Parathyroid adenoma (tissue), 2 donors: Measurements from ENCODE around the gene RHO.

ENCODE experiments used
- H2AFZ ChIP-seq: fragments of 300-600 bp; sonication (generic); one replicate; pipeline ENCODE4 v1.7.0; 2017; ENCODE audit warnings: antibody characterized with exemption, mild to moderate bottlenecking
- H3K27ac ChIP-seq: fragments of 300-600 bp; sonication (generic); one replicate; pipeline ENCODE4 v1.7.0; 2017
- H3K27me3 ChIP-seq: fragments of 300-600 bp; sonication (generic); one replicate; pipeline ENCODE4 v1.7.0; 2017; ENCODE audit warnings: low read length; ENCODE audit not compliant: control insufficient read depth, insufficient read depth
- H3K36me3 ChIP-seq: fragments of 300-600 bp; sonication (generic); one replicate; pipeline ENCODE4 v1.7.0; 2017; ENCODE audit warnings: low read length; ENCODE audit not compliant: control insufficient read depth, insufficient read depth
- H3K4me1 ChIP-seq: fragments of 300-600 bp; sonication (generic); one replicate; pipeline ENCODE4 v1.7.0; 2017; ENCODE audit warnings: control low read depth
- H3K4me2 ChIP-seq: fragments of 300-600 bp; sonication (generic); one replicate; pipeline ENCODE4 v1.7.0; 2017; ENCODE audit warnings: low read length
- H3K4me3 ChIP-seq: fragments of 300-600 bp; sonication (generic); one replicate; pipeline ENCODE4 v1.7.0; 2017; ENCODE audit warnings: low read depth, low read length
- H3K79me2 ChIP-seq: fragments of 300-600 bp; sonication (generic); one replicate; pipeline ENCODE4 v1.7.0; 2017; ENCODE audit warnings: control low read depth
- H3K9ac ChIP-seq: fragments of 300-600 bp; sonication (generic); one replicate; pipeline ENCODE4 v1.7.0; 2017; ENCODE audit warnings: mild to moderate bottlenecking
- H3K9me3 ChIP-seq: fragments of 300-600 bp; sonication (generic); one replicate; pipeline ENCODE4 v1.7.0; 2017; ENCODE audit warnings: low read length; ENCODE audit not compliant: control insufficient read depth
- TF ChIP-seq, protein P1 (sequence below): fragments of 300-600 bp; sonication (generic); IDR thresholded peaks from one replicate; pipeline ENCODE4 v1.7.0; 2017; ENCODE audit warnings: antibody characterized with exemption, mild to moderate bottlenecking
- donor health status: primary hyperparathyroidism.

The RHO gene

GRCh38 chr3:129552287-129553050 lies 24.0 kb downstream of the RHO start:
- H3K4me1 ChIP-seq = no peaks in the 10 kb centered on the region
- H3K4me3 ChIP-seq = no peak overlapping the region
- no peaks in the 10 kb centered on the region for H3K27me3 ChIP-seq
- TF ChIP-seq, protein P1, sequence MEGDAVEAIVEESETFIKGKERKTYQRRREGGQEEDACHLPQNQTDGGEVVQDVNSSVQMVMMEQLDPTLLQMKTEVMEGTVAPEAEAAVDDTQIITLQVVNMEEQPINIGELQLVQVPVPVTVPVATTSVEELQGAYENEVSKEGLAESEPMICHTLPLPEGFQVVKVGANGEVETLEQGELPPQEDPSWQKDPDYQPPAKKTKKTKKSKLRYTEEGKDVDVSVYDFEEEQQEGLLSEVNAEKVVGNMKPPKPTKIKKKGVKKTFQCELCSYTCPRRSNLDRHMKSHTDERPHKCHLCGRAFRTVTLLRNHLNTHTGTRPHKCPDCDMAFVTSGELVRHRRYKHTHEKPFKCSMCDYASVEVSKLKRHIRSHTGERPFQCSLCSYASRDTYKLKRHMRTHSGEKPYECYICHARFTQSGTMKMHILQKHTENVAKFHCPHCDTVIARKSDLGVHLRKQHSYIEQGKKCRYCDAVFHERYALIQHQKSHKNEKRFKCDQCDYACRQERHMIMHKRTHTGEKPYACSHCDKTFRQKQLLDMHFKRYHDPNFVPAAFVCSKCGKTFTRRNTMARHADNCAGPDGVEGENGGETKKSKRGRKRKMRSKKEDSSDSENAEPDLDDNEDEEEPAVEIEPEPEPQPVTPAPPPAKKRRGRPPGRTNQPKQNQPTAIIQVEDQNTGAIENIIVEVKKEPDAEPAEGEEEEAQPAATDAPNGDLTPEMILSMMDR = no peak
- H3K36me3 ChIP-seq = no peaks in the 10 kb centered on the region
- no peaks in the 10 kb centered on the region for H3K79me2 ChIP-seq
- no peak overlapping the region for H3K27ac ChIP-seq
- no peak overlapping the region for H2AFZ ChIP-seq
- H3K4me2 ChIP-seq = no peak overlapping the region
- H3K9me3 ChIP-seq = no peaks in the 10 kb centered on the region
- no peak overlapping the region for H3K9ac ChIP-seq

DNA sequence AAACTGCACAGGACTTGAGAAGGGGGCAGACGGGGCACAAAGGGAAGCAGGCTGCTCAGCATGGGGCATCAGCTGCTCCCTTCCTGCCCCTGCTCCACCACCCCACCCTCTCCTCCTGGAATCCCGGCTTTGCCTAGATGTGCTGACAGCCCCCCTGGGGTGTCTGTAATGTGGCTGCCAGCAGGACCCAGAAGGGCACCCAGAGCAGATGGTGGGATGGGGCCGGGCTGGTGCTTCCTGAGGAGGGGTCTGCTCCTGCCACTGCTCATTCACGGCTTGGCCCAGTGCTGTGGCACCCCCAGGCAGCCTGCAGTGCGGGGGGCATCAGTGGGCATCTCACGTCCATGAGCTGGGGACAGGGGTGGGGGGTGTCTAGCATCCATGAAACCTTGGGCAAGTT lies 24.7 kb downstream of the RHO start:
- Histone ChIP-seq H3K36me3 (no peaks in the 10 kb centered on the region), H2AFZ (no peak overlapping the region), H3K27me3 (no peaks in the 10 kb centered on the region), H3K4me3 (no peak overlapping the region), H3K27ac (no peak overlapping the region), H3K9ac (no peak overlapping the region), H3K4me2 (no peak overlapping the region), H3K9me3 (no peaks in the 10 kb centered on the region), H3K79me2 (no peaks in the 10 kb centered on the region), H3K4me1 (no peaks in the 10 kb centered on the region)
- TF ChIP-seq, protein P1 = no peak

GRCh38 chr3:129553719-129554118 lies 25.3 kb downstream of the RHO start:
- TF ChIP-seq, protein P1 = no peak
- Histone ChIP-seq H3K27me3 (no peaks in the 10 kb centered on the region), H3K9ac (no peak overlapping the region), H3K4me2 (no peak overlapping the region), H3K4me3 (no peak overlapping the region), H3K79me2 (no peaks in the 10 kb centered on the region), H2AFZ (no peak overlapping the region), H3K36me3 (no peaks in the 10 kb centered on the region), H3K9me3 (no peaks in the 10 kb centered on the region), H3K27ac (no peak overlapping the region), H3K4me1 (no peaks in the 10 kb centered on the region)

GRCh38 chr3:129554356-129555152 lies 26.1 kb downstream of the RHO start:
- H3K4me3 ChIP-seq = no peak overlapping the region
- no peak overlapping the region for H3K4me2 ChIP-seq
- no peak overlapping the region for H3K9ac ChIP-seq
- H2AFZ ChIP-seq = no peak overlapping the region
- no peaks in the 10 kb centered on the region for H3K4me1 ChIP-seq
- H3K27me3 ChIP-seq = no peaks in the 10 kb centered on the region
- H3K36me3 ChIP-seq = no peaks in the 10 kb centered on the region
- no peak overlapping the region for H3K27ac ChIP-seq
- no peaks in the 10 kb centered on the region for H3K9me3 ChIP-seq
- H3K79me2 ChIP-seq = no peaks in the 10 kb centered on the region
- TF ChIP-seq, protein P1 = no peak
